ENCODE measurements around the gene SEC14L5. TPM values are rescaled to one million over a fixed set of nuclear protein-coding genes. Genes with fewer than 3 reads are reported as not detected.
"Not testable (repeated sequence)": the region's sequence is repeated elsewhere in the genome, so short reads cannot be mapped to it uniquely, and the experiment has no call there.

The SEC14L5 gene
- total and polyA plus RNA-seq, 2 donors (not counting 3 experiments of a cell fraction or from before 2014, with no cell fraction given): not detected

DNA sequence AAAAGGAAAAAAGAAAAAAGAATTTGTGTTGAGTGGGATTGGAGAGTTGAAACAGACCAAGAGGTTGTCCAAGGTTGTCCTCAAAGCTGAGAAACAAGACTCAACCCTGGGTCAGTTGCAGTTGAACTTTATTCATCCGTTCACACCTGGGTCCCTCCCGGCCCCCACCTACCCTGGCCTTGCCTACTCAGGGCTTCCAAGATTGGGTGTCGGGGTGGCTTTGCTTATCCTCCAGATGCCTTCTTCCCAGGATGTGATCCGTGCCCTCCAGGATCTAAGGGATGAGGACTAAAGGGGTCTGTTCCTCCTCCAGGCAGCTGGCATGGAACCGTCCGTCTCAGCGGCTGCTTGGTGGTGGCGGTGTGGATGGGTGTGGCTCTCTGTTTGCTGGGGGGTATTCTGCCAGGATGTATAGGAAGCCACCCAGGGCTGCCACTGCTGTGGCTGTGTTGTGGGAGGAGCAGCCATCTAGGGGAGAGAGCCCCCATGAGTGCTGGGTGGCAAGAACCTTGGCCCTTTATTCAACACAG lies 85.9 kb downstream of the SEC14L5 start:
- CTCF ChIA-PET: no interaction called here
- no peaks in the 10 kb centered on the region for H3K79me2 ChIP-seq (ENCODE audit: control insufficient read depth, insufficient read depth, low read length)
- no peak overlapping the region for H2AFZ ChIP-seq (ENCODE audit: low read depth, low read length)
- no peaks in the 10 kb centered on the region for H4K20me1 ChIP-seq (replicated peaks; ENCODE audit: control insufficient read depth, extremely low read depth, insufficient read depth, low read length)
- intact Hi-C loops (cut with micrococcal nuclease): no loop called here
- H3K4me1 ChIP-seq (ENCODE audit: control insufficient read depth, extremely low read depth, insufficient read depth, low read length): no peaks in the 10 kb centered on the region
- dilution Hi-C loops (cut with MboI; ENCODE audit: extremely low pct_ligation_motif_present, low sequenced_read_pairs): no loop called here
- no peak overlapping the region for H3K4me2 ChIP-seq (ENCODE audit: insufficient read depth, low read length)
- no peak for TF ChIP-seq JUN (IDR thresholded peaks at IDR 0.05; ENCODE audit: borderline replicate concordance, insufficient read depth, insufficient read length, low read depth)
- TF ChIP-seq CTCF (IDR thresholded peaks at IDR 0.05; ENCODE audit: extremely low read depth in 1 of 2, insufficient read depth in 1 of 2, low read depth in 1 of 2, low read length in 2 of 2): no peak
- no peak for TF ChIP-seq GATA2 (IDR thresholded peaks at IDR 0.05; ENCODE audit: insufficient read depth, insufficient read length, low read depth, low read length)
- TF ChIP-seq, protein P1, sequence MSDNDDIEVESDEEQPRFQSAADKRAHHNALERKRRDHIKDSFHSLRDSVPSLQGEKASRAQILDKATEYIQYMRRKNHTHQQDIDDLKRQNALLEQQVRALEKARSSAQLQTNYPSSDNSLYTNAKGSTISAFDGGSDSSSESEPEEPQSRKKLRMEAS (IDR thresholded peaks at IDR 0.05; ENCODE audit: insufficient read depth, insufficient read length): no peak
- TF ChIP-seq POLR2A (IDR thresholded peaks at IDR 0.05; ENCODE audit: low read depth, low read length): no peak
- no peak for TF ChIP-seq EZH2 (IDR thresholded peaks at IDR 0.05; ENCODE audit: borderline replicate concordance, low read depth, low read length, severe bottlenecking)
- TF ChIP-seq FOS (IDR thresholded peaks at IDR 0.05; ENCODE audit: borderline replicate concordance, insufficient read depth, low read length): no peak
- BruUV-seq (replicated peaks): no TSS peak
- no peak overlapping the region for H3K27ac ChIP-seq (ENCODE audit: insufficient read depth, low read depth, low read length)
- no peaks in the 10 kb centered on the region for H3K9me3 ChIP-seq (replicated peaks; ENCODE audit: control insufficient read depth, insufficient read depth, low read length)
- DNase-seq (ENCODE audit: low read depth, low spot score): no peak
- no peak overlapping the region for H3K9ac ChIP-seq (replicated peaks; ENCODE audit: extremely low read depth, insufficient read depth, low read length)
- no peaks in the 10 kb centered on the region for H3K36me3 ChIP-seq (ENCODE audit: control insufficient read depth in 2 of 2, extremely low read depth in 1 of 2, insufficient read depth in 2 of 2, low read length in 2 of 2)
- H3K27me3 ChIP-seq (ENCODE audit: control insufficient read depth in 2 of 2, insufficient read depth in 2 of 2, low read length in 2 of 2): peaks cover 1 to 6% of the 10 kb centered on the region in 2 experiments
- FAIRE-seq: no peak
- no peaks in the 10 kb centered on the region for H3K9me1 ChIP-seq (replicated peaks; ENCODE audit: control insufficient read depth, extremely low read depth, insufficient read depth, low read length)
- POLR2A ChIA-PET: no interaction called here
- no peak overlapping the region for H3K4me3 ChIP-seq (replicated peaks in 1 of 3; ENCODE audit: insufficient read depth in 1 of 3, low read depth in 1 of 3, low read length in 3 of 3)

- H3K79me2 ChIP-seq (ENCODE audit: control insufficient read depth, insufficient read depth, low read length); H3K27me3 ChIP-seq (ENCODE audit: control insufficient read depth in 2 of 2, insufficient read depth in 2 of 2, low read length in 2 of 2); BruUV-seq (replicated peaks); H2AFZ ChIP-seq (ENCODE audit: low read depth, low read length); POLR2A ChIA-PET; H3K4me2 ChIP-seq (ENCODE audit: insufficient read depth, low read length); H3K9me1 ChIP-seq (replicated peaks; ENCODE audit: control insufficient read depth, extremely low read depth, insufficient read depth, low read length); FAIRE-seq; DNase-seq (ENCODE audit: low read depth, low spot score); H3K4me3 ChIP-seq (replicated peaks in 1 of 3; ENCODE audit: insufficient read depth in 1 of 3, low read depth in 1 of 3, low read length in 3 of 3); H3K9me3 ChIP-seq (replicated peaks; ENCODE audit: control insufficient read depth, insufficient read depth, low read length); H3K27ac ChIP-seq (ENCODE audit: insufficient read depth, low read depth, low read length); H3K4me1 ChIP-seq (ENCODE audit: control insufficient read depth, extremely low read depth, insufficient read depth, low read length); intact Hi-C loops (cut with micrococcal nuclease); H3K36me3 ChIP-seq (ENCODE audit: control insufficient read depth in 2 of 2, extremely low read depth in 1 of 2, insufficient read depth in 2 of 2, low read length in 2 of 2); dilution Hi-C loops (cut with MboI; ENCODE audit: extremely low pct_ligation_motif_present, low sequenced_read_pairs); H3K9ac ChIP-seq (replicated peaks; ENCODE audit: extremely low read depth, insufficient read depth, low read length); H4K20me1 ChIP-seq (replicated peaks; ENCODE audit: control insufficient read depth, extremely low read depth, insufficient read depth, low read length); CTCF ChIA-PET: not testable (repeated sequence)
Observed at GRCh38 chr16:5044581-5044980, 86.5 kb downstream of the SEC14L5 start.

Measured in endothelial cell of umbilical vein (primary cell).